Lower leg skin (tissue), 3 donors: ENCODE measurements around the gene PRRT1.
"Not testable (repeated sequence)": the region's sequence is repeated elsewhere in the genome, so short reads cannot be mapped to it uniquely, and the experiment has no call there.

Experiments used
- CTCF ChIP-seq, 3 donors: fragments of 450-650 bp; IDR thresholded peaks; one replicate each; pipeline ENCODE4 v1.5.1; 2016; ENCODE audit warnings: antibody characterized with exemption in 3 of 3, mild to moderate bottlenecking in 3 of 3, moderate library complexity in 2 of 3
- POLR2A ChIP-seq, 2 donors: fragments of 450-650 bp; IDR thresholded peaks; one replicate each; pipeline ENCODE4 v1.6.1; 2016 to 2017; ENCODE audit warnings: antibody characterized with exemption in 2 of 2, mild to moderate bottlenecking in 1 of 2, moderate library complexity in 1 of 2

GRCh38 chr6:32144238-32144637, 7.5 kb downstream of the PRRT1 start:
- TF ChIP-seq CTCF, POLR2A (IDR thresholded peaks at IDR 0.05): not testable (repeated sequence)
